CD14-positive monocyte (primary cell): Measurements from ENCODE around the gene EPN1. TPM values are rescaled to one million over a fixed set of nuclear protein-coding genes. Genes with fewer than 3 reads are reported as not detected.

Experiments
- DNase-seq, 3 donors: peaks; one replicate each; pipeline ENCODE4 v3.0.0-alpha.2; 2011 to 2022
- H2AFZ ChIP-seq: 2 replicates; pipeline ENCODE4 v1.6.0; 2012; ENCODE audit warnings: mild to moderate bottlenecking, low read depth, low read length, inconsistent platforms; ENCODE audit not compliant: insufficient read depth, poor library complexity, severe bottlenecking
- H3K27ac ChIP-seq, 2 donors: 1 replicate in 1 of 2; 2 replicates in 1 of 2; pipeline ENCODE4 v1.5.1; 2012 to 2013; ENCODE audit warnings: low read length in 2 of 2, control low read depth in 1 of 2, inconsistent platforms in 1 of 2, low read depth in 1 of 2, mild to moderate bottlenecking in 1 of 2
- H3K27me3 ChIP-seq, 2 donors: one replicate each; pipeline versions ENCODE4 v1.6.0 to v1.6.1; 2011 to 2013; ENCODE audit warnings: low read length in 2 of 2; ENCODE audit not compliant: control insufficient read depth in 2 of 2, insufficient read depth in 2 of 2
- H3K36me3 ChIP-seq, 2 donors: replicated peaks in 1 of 2; 1 replicate in 1 of 2; 2 replicates in 1 of 2; pipeline versions ENCODE4 v1.5.1 to v1.6.1; 2012 to 2013; ENCODE audit warnings: low read length in 2 of 2, control low read depth in 1 of 2, inconsistent platforms in 1 of 2, mild to moderate bottlenecking in 1 of 2; ENCODE audit not compliant: insufficient read depth in 2 of 2, control insufficient read depth in 1 of 2
- H3K4me1 ChIP-seq, 2 donors: 1 replicate in 1 of 2; 2 replicates in 1 of 2; pipeline versions ENCODE4 v1.5.1 to v1.6.1; 2012 to 2013; ENCODE audit warnings: low read length in 2 of 2, control low read depth in 1 of 2, inconsistent platforms in 1 of 2, mild to moderate bottlenecking in 1 of 2, moderate library complexity in 1 of 2; ENCODE audit not compliant: insufficient read depth in 2 of 2, control insufficient read depth in 1 of 2
- H3K4me2 ChIP-seq: replicated peaks from 2 replicates; pipeline ENCODE3; 2012; ENCODE audit warnings: low read length, moderate library complexity, mild to moderate bottlenecking; ENCODE audit not compliant: poor library complexity, severe bottlenecking; ENCODE audit errors: extremely low read depth
- H3K4me3 ChIP-seq, 3 experiments: fragments of 200-600 bp in 1 of 3; sonication (generic) in 1 of 3; replicated peaks in 1 of 3; 1 replicate in 2 of 3; 2 replicates in 1 of 3; pipeline ENCODE4 v1.5.1; 2011 to 2013; ENCODE audit warnings: low read length in 3 of 3, mild to moderate bottlenecking in 3 of 3, control low read depth in 2 of 3, low read depth in 2 of 3, inconsistent platforms in 1 of 3, moderate library complexity in 1 of 3
- H3K79me2 ChIP-seq: 2 replicates; pipeline ENCODE4 v1.6.0; 2012; ENCODE audit warnings: mild to moderate bottlenecking, control low read depth, inconsistent platforms, low read length, moderate library complexity; ENCODE audit not compliant: insufficient read depth
- H3K9ac ChIP-seq: 2 replicates; pipeline ENCODE4 v1.6.0; 2017; ENCODE audit warnings: low read length, mild to moderate bottlenecking; ENCODE audit not compliant: insufficient read depth, poor library complexity, severe bottlenecking
- H3K9me3 ChIP-seq, 2 donors: replicated peaks in 1 of 2; 1 replicate in 1 of 2; 2 replicates in 1 of 2; pipeline versions ENCODE4 v1.5.1 to v1.6.1; 2012 to 2013; ENCODE audit warnings: low read length in 2 of 2, control low read depth in 1 of 2; ENCODE audit not compliant: control insufficient read depth in 1 of 2, insufficient read depth in 1 of 2
- H4K20me1 ChIP-seq: 2 replicates; pipeline ENCODE4 v1.6.0; 2012; ENCODE audit warnings: mild to moderate bottlenecking, low read length, control low read depth, moderate library complexity; ENCODE audit not compliant: insufficient read depth
- H3K27ac Mint-ChIP-seq, 7 donors: one replicate each; pipeline ENCODE4 v1.8.0; 2020; ENCODE audit warnings: mild to moderate bottlenecking in 7 of 7, mixed read lengths in 7 of 7, moderate library complexity in 6 of 7, inconsistent platforms in 2 of 7
- H3K27me3 Mint-ChIP-seq, 3 donors: one replicate each; pipeline ENCODE4 v1.8.0; 2021 to 2022; ENCODE audit warnings: low read depth in 3 of 3, mild to moderate bottlenecking in 3 of 3, mixed read lengths in 3 of 3, moderate library complexity in 3 of 3, inconsistent platforms in 1 of 3
- H3K36me3 Mint-ChIP-seq, 2 donors: one replicate each; pipeline ENCODE4 v1.8.0; 2020; ENCODE audit warnings: mixed read lengths in 2 of 2, inconsistent platforms in 1 of 2, mild to moderate bottlenecking in 1 of 2
- H3K4me1 Mint-ChIP-seq: one replicate; pipeline ENCODE4 v1.8.0; 2020; ENCODE audit warnings: mild to moderate bottlenecking, mixed read lengths
- H3K4me3 Mint-ChIP-seq, 2 donors: one replicate each; pipeline ENCODE4 v1.8.0; 2020; ENCODE audit warnings: mild to moderate bottlenecking in 2 of 2, mixed read lengths in 2 of 2, moderate library complexity in 1 of 2
- H3K9me3 Mint-ChIP-seq, 7 donors: one replicate each; pipeline ENCODE4 v1.8.0; 2020 to 2022; ENCODE audit warnings: mixed read lengths in 7 of 7, mild to moderate bottlenecking in 6 of 7, moderate library complexity in 6 of 7, inconsistent platforms in 2 of 7
- CTCF ChIP-seq: fragments of 200-600 bp; IDR thresholded peaks from one replicate; pipeline ENCODE4 v1.8.0; 2022; ENCODE audit warnings: antibody characterized with exemption, mild to moderate bottlenecking
- WGBS: methylation state at CpG from one replicate; pipeline ENCODE4 v1.1.5; 2013; ENCODE audit warnings: missing lambda C conversion rate; ENCODE audit not compliant: insufficient coverage; 5-methylcytosine and 5-hydroxymethylcytosine counted together
- intact Hi-C, 2 donors: fragments of 100-400 bp; cut with micrococcal nuclease; formaldehyde crosslinking; loops; one replicate each; pipeline versions ENCODE4 v1.15.0 to v1.15.1; 2023
- polyA plus RNA-seq, 3 donors: library from polyadenylated mRNA; depleted of rRNA in 1 of 3; unstranded in 2 of 3; stranded (reverse) in 1 of 3; fragments of 300-500 nt in 2 of 3; fragments of >200 nt in 1 of 3; fragmentation: Illumina TruSeq in 2 of 3; gene quantifications; 1 replicate in 2 of 3; 2 replicates in 1 of 3; pipeline ENCODE4 v1.2.3, GENCODE V29; 2012 to 2021

The EPN1 gene
- polyA plus RNA-seq, 3 donors = 18.7 to 75.2 (median 19.2) TPM

DNA sequence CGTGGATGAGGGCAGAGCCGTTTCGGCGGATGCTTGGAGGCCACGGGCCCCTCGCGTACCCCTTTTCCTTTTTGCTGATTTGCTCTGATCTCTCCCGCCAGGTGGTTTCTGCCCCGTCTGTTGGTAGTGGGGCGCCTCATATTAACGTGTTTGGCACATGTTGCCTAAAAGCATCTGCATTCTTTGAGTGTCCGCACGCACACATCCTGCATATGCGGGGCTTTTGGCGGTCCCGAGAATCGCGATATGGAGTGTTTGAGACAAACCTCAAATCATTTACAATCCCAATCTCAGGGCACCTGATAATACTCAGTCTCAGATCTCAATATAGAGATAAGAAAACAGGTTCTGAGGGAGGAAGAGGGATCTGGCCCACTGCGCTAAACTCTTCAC lies 19.4 kb upstream of the EPN1 start:
- intact Hi-C loops = loop anchor here (2.0 to 10.0 kb wide), 3 partner anchors 15 to 1461 kb away; partner anchors contain the start of gene TSEN34 (in 1 of the 2)
- Histone ChIP-seq H3K9me3 (no peaks in the 10 kb centered on the region), H3K9ac (peak overlapping the region; percentile 97), H3K27me3 (no peaks in the 10 kb centered on the region), H2AFZ (peak overlapping the region; percentile 61), H3K36me3 (peaks cover 10 to 32% of the 10 kb centered on the region in 2 donors), H3K4me1 (peaks cover 33 to 49% of the 10 kb centered on the region in 2 donors), H4K20me1 (peaks cover 55% of the 10 kb centered on the region), H3K79me2 (peaks cover 57% of the 10 kb centered on the region), H3K4me2 (peak overlapping the region; percentile 84), H3K27ac (peak overlapping the region; percentile 94 to 98), H3K4me3 (peak overlapping the region; percentile 86 to 91 (median 89))
- Mint-ChIP-seq H3K27me3 (peaks cover 0 to 4% (median 3%) of the 10 kb centered on the region in 3 donors), H3K36me3 (peaks cover 15 to 24% of the 10 kb centered on the region in 2 donors), H3K27ac (peak overlapping the region; percentile 94 to 100 (median 97)), H3K4me1 (peaks cover 32% of the 10 kb centered on the region), H3K4me3 (peak overlapping the region; percentile 95 to 98), H3K9me3 (no peaks in the 10 kb centered on the region)
- WGBS = no CpG with 5 or more reads among the region's 19 CpGs
- no peak for DNase-seq
- no peak for TF ChIP-seq CTCF

GRCh38 chr19:55656552-55656951 lies 18.5 kb upstream of the EPN1 start:
- Histone ChIP-seq H3K4me2 (peak overlapping the region; percentile 84), H3K9me3 (no peaks in the 10 kb centered on the region), H3K79me2 (peaks cover 66% of the 10 kb centered on the region), H3K36me3 (peaks cover 19 to 41% of the 10 kb centered on the region in 2 donors), H3K9ac (no peak overlapping the region), H3K27me3 (no peaks in the 10 kb centered on the region), H4K20me1 (peaks cover 64% of the 10 kb centered on the region), H3K4me3 (peak overlapping the region in 1 of 3 experiments; percentile 86), H2AFZ (no peak overlapping the region), H3K4me1 (peaks cover 33 to 49% of the 10 kb centered on the region in 2 donors), H3K27ac (peak overlapping the region in 1 of 2 donors; percentile 94)
- Mint-ChIP-seq H3K4me3 (peak overlapping the region; percentile 95 to 98), H3K9me3 (no peaks in the 10 kb centered on the region), H3K27me3 (peaks cover 0 to 3% (median 1%) of the 10 kb centered on the region in 3 donors), H3K4me1 (peaks cover 32% of the 10 kb centered on the region), H3K36me3 (peaks cover 22 to 33% of the 10 kb centered on the region in 2 donors), H3K27ac (peak overlapping the region in 6 of 7 donors; percentile 13 to 98 (median 94))
- no peak for DNase-seq
- no peak for TF ChIP-seq CTCF
- 82% methylated on average over 3 of the region's 7 CpGs for WGBS
- intact Hi-C loops = loop anchor here (2.0 to 10.0 kb wide), 2 partner anchors 14 to 1462 kb away; partner anchors contain the start of gene TSEN34 (in 1 of the 2)
